PC-9 (cell line): Measurements from ENCODE around the gene GLP2R. TPM values are rescaled to one million over a fixed set of nuclear protein-coding genes. Genes with fewer than 3 reads are reported as not detected.

Source experiments
- BruUV-seq: library from RNA; stranded (reverse); fragments of 400-500 nt; replicated peaks from 2 replicates; lab custom pipeline; 2021; lab: Mats Ljungman, UMichigan
- CTCF ChIA-PET: fragments of 300-600 bp; sonication (Branson Sonifier 250); formaldehyde crosslinking; loops from one replicate; lab custom pipeline; 2022; ENCODE audit warnings: antibody characterized with exemption; lab: Charles Lee
- POLR2A ChIA-PET: fragments of 300-600 bp; sonication (Branson Sonifier 250); formaldehyde crosslinking; loops from one replicate; lab custom pipeline; 2022; ENCODE audit warnings: antibody characterized with exemption; ENCODE audit not compliant: unreplicated experiment; lab: Charles Lee
- DNase-seq, 2 experiments: peaks; one replicate each; pipeline versions ENCODE4 v3.0.0 to v3.0.0-alpha.2; 2015 to 2022; ENCODE audit warnings: mixed read lengths in 1 of 2
- H2AFZ ChIP-seq: fragments of 200-600 bp; sonication (generic); 2 replicates; pipeline ENCODE4 v1.8.1; 2017; ENCODE audit warnings: antibody characterized with exemption
- H3F3A ChIP-seq: fragments of 200-600 bp; sonication (generic); 2 replicates; pipeline ENCODE4 v1.8.1; 2017; ENCODE audit warnings: antibody characterized with exemption, mild to moderate bottlenecking, low read depth; ENCODE audit not compliant: insufficient read depth
- H3K27ac ChIP-seq: fragments of 200-600 bp; sonication (generic); 2 replicates; pipeline ENCODE4 v1.6.1; 2016; ENCODE audit warnings: mixed run types
- H3K27me3 ChIP-seq: fragments of 200-600 bp; sonication (generic); 2 replicates; pipeline ENCODE4 v1.6.1; 2016; ENCODE audit warnings: low read depth, mixed run types; ENCODE audit not compliant: insufficient read depth
- H3K36me3 ChIP-seq: fragments of 200-600 bp; sonication (generic); 2 replicates; pipeline ENCODE4 v1.6.1; 2016; ENCODE audit warnings: low read depth, mixed run types
- H3K4me1 ChIP-seq: fragments of 200-600 bp; sonication (generic); replicated peaks from 2 replicates; pipeline ENCODE4 v1.6.1; 2016; ENCODE audit warnings: mixed run types; ENCODE audit not compliant: insufficient read depth
- H3K4me2 ChIP-seq: fragments of 200-600 bp; sonication (generic); 2 replicates; pipeline ENCODE4 v1.6.1; 2017; ENCODE audit warnings: mixed run types
- H3K4me3 ChIP-seq: fragments of 200-600 bp; sonication (generic); 2 replicates; pipeline ENCODE4 v1.6.1; 2016; ENCODE audit warnings: mixed run types
- H3K79me2 ChIP-seq: fragments of 200-600 bp; sonication (generic); 2 replicates; pipeline ENCODE4 v1.6.1; 2017; ENCODE audit warnings: low read depth, mixed run types
- H3K9me2 ChIP-seq: fragments of 200-600 bp; sonication (generic); 2 replicates; pipeline ENCODE4 v1.8.1; 2017; ENCODE audit warnings: mild to moderate bottlenecking; ENCODE audit not compliant: insufficient read depth
- H3K9me3 ChIP-seq: fragments of 200-600 bp; sonication (generic); 2 replicates; pipeline ENCODE4 v1.8.1; 2016; ENCODE audit warnings: low read depth; ENCODE audit not compliant: insufficient read depth
- H4K20me1 ChIP-seq: fragments of 200-600 bp; sonication (generic); 2 replicates; pipeline ENCODE4 v1.8.1; 2017; ENCODE audit not compliant: insufficient read depth
- EZH2 ChIP-seq: fragments of 200-600 bp; sonication (generic); IDR thresholded peaks from 2 replicates; pipeline ENCODE4 v1.8.0; 2017; ENCODE audit warnings: antibody characterized with exemption, low read depth
- intact Hi-C: fragments of 100-400 bp; cut with micrococcal nuclease; formaldehyde crosslinking; loops from one replicate; pipeline ENCODE4 v1.10.0; 2022; ENCODE audit not compliant: unreplicated experiment
- total RNA-seq: library from RNA; stranded (reverse); gene quantifications from 2 replicates; pipeline ENCODE4 v1.2.3, GENCODE V29; 2021
- TF ChIP-seq, protein P1 (sequence below): fragments of 200-600 bp; sonication (generic); conservative IDR thresholded peaks from 2 replicates; pipeline ENCODE4 v1.6.1; 2017; ENCODE audit warnings: mixed run types, antibody characterized with exemption, mild to moderate bottlenecking, moderate library complexity

The GLP2R gene
- total RNA-seq, 1 experiment from 2014 or later, result 3.2 TPM

DNA sequence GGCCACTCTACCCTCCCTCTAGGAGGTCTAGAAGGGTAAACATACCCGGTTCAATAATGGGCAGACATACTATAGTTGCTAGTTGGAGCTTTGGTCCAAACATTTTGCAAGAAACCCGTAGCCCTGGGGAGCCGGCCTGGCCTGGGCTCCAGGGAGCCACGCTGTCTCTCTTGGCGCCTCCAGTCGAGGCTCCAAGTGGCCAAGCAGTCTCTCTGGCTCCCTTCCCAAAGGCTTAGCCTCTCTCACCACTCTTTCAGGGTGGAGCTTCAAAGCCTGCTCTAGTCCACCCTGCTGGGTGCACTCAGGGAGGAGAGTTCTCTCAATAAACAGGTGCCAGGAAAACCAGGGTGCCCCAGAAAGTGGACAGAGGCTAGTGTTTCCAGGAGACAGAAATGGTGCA, 47.1 kb downstream of the GLP2R start:
- Histone ChIP-seq H2AFZ (no peak overlapping the region), H3K9me3 (no peaks in the 10 kb centered on the region), H3K36me3 (no peaks in the 10 kb centered on the region), H3F3A (peaks cover 19% of the 10 kb centered on the region; the same call in 1 of the 2 replicates), H3K4me2 (no peak overlapping the region), H3K4me1 (peaks cover 24% of the 10 kb centered on the region), H3K27me3 (no peaks in the 10 kb centered on the region), H3K4me3 (no peak overlapping the region), H4K20me1 (no peaks in the 10 kb centered on the region), H3K27ac (no peak overlapping the region), H3K9me2 (no peaks in the 10 kb centered on the region), H3K79me2 (no peaks in the 10 kb centered on the region)
- ChIA-PET CTCF (no interaction called here), POLR2A (interaction anchor here (0.7 kb wide), 1 partner anchor 139 kb away, joined by 4 read pairs; no protein-coding TSS in a partner anchor)
- no TSS peak for BruUV-seq
- no peak for DNase-seq
- intact Hi-C loops, result no loop called here
- TF ChIP-seq, protein P1, sequence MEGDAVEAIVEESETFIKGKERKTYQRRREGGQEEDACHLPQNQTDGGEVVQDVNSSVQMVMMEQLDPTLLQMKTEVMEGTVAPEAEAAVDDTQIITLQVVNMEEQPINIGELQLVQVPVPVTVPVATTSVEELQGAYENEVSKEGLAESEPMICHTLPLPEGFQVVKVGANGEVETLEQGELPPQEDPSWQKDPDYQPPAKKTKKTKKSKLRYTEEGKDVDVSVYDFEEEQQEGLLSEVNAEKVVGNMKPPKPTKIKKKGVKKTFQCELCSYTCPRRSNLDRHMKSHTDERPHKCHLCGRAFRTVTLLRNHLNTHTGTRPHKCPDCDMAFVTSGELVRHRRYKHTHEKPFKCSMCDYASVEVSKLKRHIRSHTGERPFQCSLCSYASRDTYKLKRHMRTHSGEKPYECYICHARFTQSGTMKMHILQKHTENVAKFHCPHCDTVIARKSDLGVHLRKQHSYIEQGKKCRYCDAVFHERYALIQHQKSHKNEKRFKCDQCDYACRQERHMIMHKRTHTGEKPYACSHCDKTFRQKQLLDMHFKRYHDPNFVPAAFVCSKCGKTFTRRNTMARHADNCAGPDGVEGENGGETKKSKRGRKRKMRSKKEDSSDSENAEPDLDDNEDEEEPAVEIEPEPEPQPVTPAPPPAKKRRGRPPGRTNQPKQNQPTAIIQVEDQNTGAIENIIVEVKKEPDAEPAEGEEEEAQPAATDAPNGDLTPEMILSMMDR, result no peak
- TF ChIP-seq EZH2, result no peak

DNA sequence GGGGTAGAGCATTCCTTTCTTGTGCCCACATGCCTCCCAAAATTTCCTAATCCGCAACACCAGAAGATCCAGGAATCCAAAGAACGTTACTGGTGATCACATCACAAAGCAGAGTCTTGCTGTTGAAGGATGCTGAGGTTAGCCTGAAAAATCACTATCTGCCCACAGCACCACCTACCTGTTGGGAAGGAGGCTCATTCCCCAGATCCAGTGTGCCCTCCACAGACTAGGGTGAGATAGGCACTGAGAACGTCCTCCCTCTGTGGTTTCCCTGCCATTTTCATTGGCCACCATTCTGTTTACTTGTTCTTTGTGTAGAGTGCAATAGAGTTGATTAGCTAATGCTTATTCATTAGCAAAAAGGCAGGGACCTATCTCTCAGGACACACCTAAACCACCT, 49.0 kb downstream of the GLP2R start:
- H3K4me2 ChIP-seq, result peak overlapping the region; percentile 48
- peak overlapping the region; percentile 90 for H3K27ac ChIP-seq

DNA sequence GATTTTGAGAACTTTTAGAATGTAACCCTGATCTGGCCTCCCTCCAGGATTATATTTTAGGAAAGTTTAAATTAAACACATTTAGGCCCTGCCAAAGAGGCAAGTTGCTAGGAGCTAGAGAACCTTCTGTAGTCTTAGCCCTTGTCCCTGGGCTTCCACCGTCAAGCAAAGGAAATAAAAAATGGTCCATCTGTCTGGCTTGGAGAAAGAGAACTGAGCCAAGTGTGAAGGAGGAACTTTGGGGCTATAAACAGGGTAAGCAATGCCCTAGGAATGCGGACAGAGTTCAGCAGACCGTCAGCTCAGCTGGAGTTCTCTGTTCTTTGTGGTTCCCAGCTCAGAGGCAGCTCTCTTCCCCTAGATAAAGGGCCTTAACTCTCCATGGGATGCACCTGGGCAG, 49.7 kb downstream of the GLP2R start:
- Histone ChIP-seq H3K4me1 (peaks cover 48% of the 10 kb centered on the region), H3K27ac (peak overlapping the region; percentile 90), H3K36me3 (no peaks in the 10 kb centered on the region), H3K4me2 (peak overlapping the region; percentile 48), H3K79me2 (no peaks in the 10 kb centered on the region), H3F3A (peaks cover 27% of the 10 kb centered on the region; the same call in 1 of the 2 replicates), H3K9me2 (no peaks in the 10 kb centered on the region), H4K20me1 (no peaks in the 10 kb centered on the region), H2AFZ (no peak overlapping the region), H3K9me3 (no peaks in the 10 kb centered on the region), H3K27me3 (no peaks in the 10 kb centered on the region), H3K4me3 (no peak overlapping the region)
- peak; percentile 66 to 87 for DNase-seq
- ChIA-PET CTCF (interaction anchor here (1.7 kb wide), 1 partner anchor 73 kb away, joined by 7 read pairs; no protein-coding TSS in a partner anchor), POLR2A (interaction anchor here (0.6 kb wide), 1 partner anchor 97 kb away, joined by 4 read pairs; no protein-coding TSS in a partner anchor)
- TF ChIP-seq, protein P1, result no peak
- no peak for TF ChIP-seq EZH2
- intact Hi-C loops, result loop anchor here (1.0 to 2.0 kb wide), 2 partner anchors 39 to 73 kb away; no protein-coding TSS in a partner anchor
- BruUV-seq, result no TSS peak

More for the DNA sequence above, 49.0 kb downstream of the GLP2R start:
- H4K20me1 ChIP-seq, result no peaks in the 10 kb centered on the region
- no peaks in the 10 kb centered on the region for H3K79me2 ChIP-seq
- H3K36me3 ChIP-seq, result no peaks in the 10 kb centered on the region
- peaks cover 41% of the 10 kb centered on the region for H3K4me1 ChIP-seq
- ChIA-PET POLR2A (no interaction called here), CTCF (interaction anchor here (0.6 to 1.7 kb wide), 2 partner anchors 15 to 72 kb away, joined by 4 to 7 read pairs; no protein-coding TSS in a partner anchor)
- no peak for TF ChIP-seq EZH2
- TF ChIP-seq, protein P1, result no peak
- H3K27me3 ChIP-seq, result no peaks in the 10 kb centered on the region
- DNase-seq, result no peak
- intact Hi-C loops, result loop anchor here (1.0 to 2.0 kb wide), 2 partner anchors 38 to 72 kb away; no protein-coding TSS in a partner anchor
- H2AFZ ChIP-seq, result no peak overlapping the region
- no peaks in the 10 kb centered on the region for H3K9me3 ChIP-seq
- no TSS peak for BruUV-seq
- H3F3A ChIP-seq, result peaks cover 20% of the 10 kb centered on the region; the same call in 1 of the 2 replicates
- no peaks in the 10 kb centered on the region for H3K9me2 ChIP-seq
- H3K4me3 ChIP-seq, result no peak overlapping the region
